GM18873 (cell line): ENCODE results near the gene TANGO2.

Source experiments
- ATAC-seq: cut with Tn5 transposase; IDR thresholded peaks from one replicate; pipeline ENCODE4 v1.9.1; 2021; ENCODE audit warnings: mild to moderate bottlenecking, moderate library complexity, moderate number of reproducible peaks; ENCODE audit not compliant: unreplicated experiment, low FRiP score

The TANGO2 gene

DNA sequence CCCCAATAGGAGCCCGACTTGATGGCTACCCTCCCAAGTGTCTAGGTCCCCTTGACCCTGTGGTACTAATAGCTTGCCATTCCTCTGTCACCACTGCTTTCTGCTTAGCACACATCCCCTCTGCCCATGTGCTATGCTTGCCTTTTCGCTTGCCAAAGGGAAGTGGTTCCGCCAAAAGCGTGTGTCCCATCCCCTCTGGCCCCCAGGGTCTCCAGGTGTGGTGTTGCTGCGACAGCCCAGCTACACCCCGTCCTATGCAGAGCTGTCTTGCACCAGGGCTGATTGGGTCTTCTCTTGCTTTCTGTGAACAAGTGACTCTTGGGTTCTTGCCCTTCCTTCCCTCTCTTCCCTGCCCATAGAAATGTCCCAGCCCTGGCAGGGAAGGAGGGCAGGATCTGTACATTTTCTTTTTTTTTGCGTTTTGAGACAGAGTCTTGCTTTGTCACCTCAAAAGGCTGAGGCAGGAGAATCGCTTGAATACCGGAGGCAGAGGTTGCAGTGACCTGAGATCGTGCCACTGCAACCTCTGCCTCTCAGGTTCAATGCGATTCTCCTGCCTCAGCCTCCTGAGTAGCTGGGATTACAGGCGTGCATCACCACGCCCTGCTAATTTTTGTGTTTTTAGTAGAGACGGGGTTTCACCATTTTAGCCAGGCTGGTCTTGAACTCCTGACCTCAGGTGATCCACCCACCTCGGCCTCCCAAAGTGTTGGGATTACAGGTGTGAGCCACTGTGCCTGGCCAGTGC is 3.9 kb downstream of the TANGO2 start:
- no peak for ATAC-seq

DNA sequence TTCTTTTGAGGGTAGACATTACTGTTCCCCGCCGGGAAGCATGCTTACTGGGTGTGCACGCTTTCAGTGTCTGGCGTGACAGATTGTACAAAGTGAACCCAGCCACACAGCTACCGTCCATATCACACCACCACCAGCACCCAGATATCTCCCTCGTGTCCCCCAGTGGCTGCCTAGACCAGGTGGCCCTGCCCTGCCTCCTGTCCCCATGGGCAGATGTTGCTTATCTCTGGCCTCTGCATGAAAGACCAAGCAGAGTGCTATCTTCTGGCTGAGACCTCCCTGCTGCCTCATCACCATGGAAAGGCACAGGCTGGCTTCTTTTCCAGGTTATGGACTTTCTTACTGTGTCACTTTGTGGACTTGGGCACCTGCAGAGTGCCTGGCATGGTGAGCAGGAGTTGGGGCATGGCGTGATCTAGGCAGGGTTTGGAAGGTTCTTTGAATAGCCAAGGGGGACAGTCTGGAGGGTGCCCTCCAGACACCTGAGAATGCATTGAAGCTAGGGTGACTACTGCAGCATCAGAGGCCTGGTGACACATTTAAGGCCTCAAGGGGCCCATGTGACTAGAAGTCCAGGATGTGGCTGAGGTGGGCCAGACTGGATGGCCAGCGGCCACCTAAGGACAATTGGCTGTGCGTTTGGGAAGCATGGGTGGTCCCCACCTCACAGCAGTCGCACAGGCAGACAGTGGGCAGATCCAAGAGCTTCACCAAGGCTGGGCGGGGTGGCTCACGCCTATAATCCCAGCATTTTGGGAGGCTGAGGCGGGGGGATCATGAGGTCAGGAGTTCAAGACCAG is 4.7 kb downstream of the TANGO2 start:
- no peak for ATAC-seq

DNA sequence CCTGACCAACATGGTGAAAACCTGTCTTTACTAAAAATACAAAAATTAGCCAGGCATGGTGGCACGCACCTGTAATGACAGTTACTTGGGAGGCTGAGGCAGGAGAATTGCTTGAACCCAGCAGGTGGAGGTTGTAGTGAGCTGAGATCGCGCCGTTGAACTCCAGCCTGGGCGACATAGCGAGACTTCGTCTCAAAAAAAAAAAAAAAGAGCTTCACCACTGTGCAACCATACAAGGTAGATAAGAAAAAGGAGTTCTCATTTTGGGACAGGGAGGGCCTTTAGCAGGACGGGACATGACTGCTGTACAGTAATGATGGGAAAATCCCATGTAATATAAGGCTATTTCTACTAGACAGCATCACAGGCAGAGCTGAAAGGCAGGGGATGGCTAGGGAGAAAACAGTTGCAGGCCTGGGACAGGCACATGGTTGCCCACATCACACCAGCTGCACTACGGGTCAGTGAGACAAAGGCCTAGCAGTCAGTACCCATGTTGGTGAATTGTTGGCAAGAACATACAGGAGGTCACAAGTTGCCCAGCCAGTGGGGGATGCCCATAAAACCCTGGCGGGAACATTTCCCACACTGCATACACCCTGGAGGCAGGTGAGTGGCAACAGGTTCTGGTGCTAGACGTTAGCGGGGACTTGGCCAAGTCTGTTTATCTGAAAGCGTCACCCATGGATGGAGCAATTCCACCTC is 5.4 kb downstream of the TANGO2 start:
- no peak for ATAC-seq

DNA sequence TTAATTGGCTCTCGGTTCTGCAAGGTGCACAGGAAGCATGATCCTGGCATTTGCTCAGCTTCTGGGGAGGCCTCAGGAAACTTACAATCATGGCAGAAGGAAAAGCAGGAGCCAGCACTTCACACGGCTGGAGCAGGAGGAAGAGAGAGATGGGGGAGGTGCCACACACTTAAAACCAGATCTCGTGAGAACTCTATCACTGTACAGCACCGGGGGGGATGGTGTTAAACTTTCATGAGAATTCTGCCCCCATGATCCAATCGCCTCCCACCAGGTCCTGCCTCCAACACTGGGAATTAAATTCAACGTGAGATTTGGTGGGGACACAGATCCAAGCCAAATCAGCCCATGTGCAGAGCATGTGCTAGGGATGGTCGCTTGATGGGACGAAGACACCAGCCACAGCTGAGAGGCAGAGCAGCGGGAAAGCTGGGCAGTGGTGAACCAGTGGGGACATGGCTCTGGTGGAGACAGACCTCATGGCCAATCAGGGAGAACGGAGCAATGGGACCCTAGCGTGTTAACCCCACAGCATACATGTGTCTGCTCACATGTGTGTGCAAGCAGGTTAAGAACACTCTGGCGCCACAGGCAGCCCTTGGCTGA is 6.2 kb downstream of the TANGO2 start:
- no peak for ATAC-seq

DNA sequence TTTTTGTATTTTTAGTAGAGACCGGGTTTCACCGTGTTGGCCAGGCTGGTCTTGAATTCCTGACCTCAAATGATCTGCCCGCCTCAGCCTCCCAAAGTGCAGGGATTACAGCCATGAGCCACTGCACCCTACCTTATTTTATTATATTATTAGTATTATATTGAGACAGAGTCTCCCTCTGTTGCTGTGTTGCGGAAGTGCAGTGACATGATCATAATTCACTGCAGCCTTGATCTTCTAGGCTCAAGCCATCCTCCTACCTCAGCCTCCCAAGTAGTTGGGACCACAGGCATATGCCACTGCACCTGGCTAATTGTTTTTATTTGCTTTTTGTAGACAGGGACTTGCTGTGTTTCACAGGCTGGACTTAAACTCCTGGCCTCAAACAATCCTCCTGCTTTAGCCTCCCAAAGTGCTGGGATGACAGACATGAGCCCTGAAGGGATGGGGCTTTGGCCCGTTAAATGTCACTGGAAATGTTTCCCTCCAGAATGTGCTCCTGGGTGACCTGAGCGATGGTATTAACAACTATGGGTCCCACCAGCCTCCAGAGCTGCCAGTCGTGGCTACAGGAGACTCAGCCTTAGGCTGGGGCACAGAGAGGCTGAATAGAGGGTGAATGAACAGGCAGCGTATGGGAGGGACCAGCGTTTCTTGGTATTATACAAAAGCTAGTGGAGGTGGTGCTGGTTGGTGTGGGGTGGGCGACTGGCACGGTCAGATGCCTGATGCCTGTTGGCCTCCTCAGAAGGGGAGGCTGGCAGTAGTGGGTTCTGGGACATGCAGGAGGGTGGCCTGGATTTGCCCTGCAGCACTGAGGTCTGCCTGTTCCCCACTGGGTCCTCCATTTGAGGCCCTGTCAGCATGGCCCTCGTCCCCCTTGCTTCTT is 7.3 kb downstream of the TANGO2 start:
- ATAC-seq = no peak

DNA sequence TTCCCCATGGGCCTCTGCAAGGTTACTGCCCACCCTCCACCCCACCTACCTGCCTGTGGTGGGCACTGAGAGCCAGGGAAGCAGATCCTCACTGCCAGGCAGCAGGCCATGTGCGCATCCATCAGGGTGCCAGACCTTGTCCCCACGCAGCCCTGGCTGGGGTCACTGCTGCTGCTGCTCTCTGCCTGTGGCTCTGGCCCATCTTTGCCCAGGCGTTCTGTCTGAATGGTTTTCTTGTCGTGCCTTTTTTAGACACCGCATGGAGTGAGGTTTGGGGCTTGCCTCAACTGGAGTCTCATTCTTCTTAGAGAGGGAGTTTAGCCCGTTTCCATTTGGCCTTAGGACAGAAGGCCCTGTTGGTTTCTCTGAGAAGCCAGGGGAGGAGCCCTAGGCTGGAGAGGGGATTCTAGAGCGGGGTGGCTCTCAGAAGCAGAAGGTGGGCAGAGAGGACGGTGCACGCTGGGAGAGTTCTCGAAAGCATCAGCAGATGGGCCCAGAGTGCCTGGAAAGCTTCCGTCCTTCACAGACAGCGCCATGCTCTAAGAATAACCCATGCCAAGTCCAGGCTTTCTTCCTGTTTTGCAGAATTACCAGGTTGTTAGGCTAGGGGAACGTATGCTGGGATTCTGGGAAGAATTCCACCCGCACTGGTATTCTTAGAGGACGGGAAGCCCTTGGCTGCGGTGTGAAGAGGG is 8.1 kb downstream of the TANGO2 start:
- ATAC-seq = no peak

DNA sequence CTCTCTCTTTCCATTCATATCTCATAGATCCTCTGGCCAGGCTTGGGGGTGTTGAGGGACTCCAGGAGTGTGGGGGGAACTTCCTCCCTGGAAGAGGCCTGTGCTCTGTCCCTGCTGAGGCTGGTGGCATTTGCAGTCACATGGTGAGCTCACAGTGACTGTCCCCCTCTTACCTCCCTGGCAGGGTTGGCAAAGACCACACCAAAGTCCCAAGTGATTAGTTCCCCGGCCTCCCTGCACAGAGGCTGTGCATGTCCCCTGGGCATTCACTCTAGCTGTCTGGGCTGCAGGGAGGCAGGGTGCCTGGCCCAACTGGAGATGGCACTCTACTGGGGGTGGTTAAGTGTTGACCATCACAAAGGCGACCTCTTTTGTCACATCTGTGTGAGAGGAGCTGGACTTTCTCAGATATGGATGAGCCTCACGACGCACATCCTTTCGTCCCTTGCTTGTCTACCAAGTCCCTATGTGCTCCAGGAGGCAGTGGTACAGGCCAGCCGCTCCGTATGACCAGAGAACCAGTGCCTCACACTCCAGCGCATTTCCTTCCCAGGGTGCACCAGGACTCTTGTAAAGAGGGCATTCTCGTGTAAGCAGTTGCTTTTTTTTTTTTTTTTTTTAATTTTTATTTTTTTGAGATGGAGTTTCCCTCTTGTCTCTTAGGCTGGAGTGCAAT is 8.8 kb downstream of the TANGO2 start:
- no peak for ATAC-seq

DNA sequence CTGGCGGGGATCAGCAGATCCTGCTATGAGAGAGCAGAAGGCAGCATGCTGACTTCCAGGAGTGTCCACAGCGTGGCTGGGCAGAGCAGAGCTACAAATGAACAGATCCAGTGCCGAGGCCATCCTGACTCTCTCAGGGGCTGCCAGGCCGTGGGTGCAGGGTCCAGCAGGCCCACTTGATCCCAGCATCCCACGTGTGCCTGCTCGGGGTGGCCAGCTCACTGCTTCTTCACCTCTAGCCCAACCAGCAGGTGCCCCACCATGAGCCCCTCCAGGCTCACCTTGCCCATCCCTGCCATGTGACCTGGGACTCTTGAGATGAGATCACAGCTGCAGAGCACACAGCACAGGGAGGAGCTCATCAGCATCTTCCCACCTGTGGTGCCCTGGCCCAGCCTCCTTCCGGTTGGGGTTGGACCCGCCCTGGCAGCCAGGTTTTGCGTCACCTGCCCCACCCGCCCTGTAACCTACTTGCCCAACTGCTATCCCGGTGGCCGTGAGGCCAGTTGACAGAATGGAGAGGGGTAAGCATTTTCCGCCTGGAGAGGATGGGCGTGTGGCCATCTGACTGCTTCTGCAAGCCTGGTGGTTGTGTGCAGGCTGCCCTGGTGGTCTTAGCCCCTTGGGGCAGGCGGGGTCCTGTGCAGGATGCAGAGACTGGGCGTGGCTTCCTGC is 11.0 kb downstream of the TANGO2 start:
- ATAC-seq = no peak

DNA sequence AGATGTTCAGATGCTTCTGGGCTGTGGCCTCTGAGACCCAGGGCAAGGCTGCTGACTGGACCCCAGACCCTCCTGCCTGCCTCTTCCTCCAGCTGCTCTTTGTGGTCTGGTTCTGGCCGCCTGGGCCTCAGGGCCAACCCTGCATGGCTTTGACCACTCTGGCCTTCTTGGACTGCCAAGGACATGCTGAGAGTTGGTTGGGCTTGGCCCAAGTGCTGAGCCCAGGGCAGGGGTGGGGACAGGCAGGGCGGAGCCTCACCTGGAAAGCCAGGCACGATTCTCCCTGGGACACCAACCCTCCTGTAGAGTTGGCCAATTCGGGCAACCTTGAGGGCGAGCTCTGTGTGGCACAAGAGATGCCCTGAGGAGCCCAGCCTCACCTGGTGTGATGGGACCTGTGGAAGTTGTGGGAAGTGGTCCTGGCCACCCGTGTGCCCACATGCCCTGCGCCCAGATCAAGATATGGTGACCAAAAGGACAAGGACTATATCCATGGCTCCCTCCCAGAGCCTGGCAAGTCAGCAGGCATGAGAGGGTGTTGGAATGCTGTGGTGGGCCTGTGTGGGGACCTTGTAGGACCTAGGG is 11.6 kb downstream of the TANGO2 start:
- ATAC-seq = no peak

DNA sequence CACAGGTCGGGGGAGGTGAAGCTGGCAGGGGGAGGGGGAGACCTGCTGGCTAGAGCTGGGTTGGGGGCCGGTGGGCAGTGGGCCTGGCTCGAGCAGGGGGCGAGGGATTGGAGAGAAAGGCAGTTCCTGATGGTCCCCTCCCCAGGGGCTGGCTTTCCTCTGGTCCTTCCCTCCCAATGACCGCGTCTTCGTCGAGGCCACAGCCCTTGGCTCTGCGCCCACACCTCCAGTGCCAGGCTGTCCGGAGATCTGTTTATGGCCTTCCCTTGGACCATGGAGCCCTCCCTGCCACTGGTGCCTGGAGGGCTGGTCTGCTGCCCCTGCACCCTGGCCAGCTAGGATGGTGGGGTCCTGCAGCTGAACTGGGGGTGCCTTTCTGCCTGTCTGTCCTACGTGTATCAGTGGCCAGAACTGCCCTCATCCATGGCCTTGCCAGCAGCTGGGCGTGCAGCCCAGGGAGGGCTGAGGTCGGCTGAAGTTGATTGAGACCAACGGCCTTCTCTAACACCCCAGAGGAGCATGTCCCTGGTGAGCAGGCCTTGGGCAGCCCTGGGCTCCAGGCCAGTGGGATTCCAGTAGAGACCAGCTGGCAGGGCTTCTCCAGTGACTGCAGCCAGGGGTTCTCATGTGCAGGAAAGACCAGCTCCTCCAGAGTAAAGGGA is 12.3 kb downstream of the TANGO2 start:
- no peak for ATAC-seq

DNA sequence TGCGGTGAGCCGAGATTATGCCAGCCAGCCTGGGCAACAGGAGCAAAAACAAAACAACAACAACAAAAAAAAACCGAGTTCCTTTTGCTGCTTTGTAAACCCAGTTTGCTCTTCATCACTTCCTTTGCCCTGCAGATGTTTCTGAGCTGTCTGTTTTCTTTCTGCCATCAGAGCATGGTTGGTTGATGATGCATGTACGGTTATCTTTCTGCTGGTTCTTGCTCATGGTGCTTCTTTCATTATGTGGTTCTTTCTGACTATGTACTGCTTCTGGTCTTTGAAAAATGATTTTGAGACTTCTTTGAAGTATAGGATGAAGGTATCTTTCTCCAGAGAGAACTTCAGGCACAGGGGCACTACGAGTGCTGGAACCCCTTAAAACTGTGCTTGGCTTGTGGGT is 13.2 kb downstream of the TANGO2 start:
- no peak for ATAC-seq

DNA sequence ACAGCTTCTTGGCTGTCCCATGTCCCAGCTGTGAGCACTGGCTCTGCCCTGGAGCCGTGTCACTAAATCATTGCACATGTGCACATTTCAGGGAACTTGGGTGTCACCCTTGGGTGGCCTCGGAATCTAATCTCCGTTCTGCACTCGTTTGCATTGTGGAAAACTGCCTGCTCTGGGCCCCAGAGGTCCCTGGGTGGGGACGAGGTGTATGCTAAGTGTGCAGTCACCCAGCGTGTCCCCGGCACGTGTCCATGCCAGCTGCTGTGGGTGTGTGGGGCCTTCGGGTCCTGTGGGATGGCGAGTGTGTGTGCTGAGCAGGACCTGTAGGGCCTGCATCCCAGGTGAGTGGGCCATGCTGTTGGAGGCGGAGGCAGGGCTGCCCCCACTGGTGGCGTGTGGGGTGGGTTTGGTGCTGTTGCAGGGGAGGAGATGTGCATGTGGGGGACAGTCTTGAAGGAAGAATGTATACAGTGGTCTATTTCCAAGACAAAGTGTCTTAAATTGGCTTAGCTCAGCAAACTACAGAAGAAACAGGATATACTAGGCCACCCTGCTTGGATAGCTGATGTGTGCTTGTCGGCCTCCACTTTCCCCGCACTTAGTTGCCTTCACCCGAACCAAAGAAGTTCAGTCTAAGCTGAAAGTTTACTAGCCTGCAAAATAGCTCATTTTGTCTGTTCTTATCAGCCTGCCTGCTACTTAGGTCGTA is 14.6 kb downstream of the TANGO2 start:
- no peak for ATAC-seq

DNA sequence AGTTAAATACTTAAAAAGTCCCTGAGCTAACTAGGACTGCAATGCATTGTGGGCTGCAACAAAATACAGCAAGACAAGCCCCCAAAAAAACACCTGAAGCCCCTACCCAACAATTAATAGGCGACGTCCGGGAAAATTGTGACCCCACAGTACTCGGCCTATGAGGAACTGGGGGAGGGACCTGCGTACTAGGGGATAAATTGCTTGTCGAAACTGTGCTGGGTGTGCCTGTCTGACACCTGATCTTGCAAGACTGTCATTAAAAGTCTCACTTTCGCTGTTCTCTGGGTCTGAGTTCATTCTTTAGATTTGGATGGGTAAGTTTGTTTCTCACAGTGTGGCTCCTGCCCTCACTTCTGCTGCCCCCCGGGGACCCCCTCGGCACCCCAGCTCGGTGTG is 15.2 kb downstream of the TANGO2 start:
- ATAC-seq = no peak

DNA sequence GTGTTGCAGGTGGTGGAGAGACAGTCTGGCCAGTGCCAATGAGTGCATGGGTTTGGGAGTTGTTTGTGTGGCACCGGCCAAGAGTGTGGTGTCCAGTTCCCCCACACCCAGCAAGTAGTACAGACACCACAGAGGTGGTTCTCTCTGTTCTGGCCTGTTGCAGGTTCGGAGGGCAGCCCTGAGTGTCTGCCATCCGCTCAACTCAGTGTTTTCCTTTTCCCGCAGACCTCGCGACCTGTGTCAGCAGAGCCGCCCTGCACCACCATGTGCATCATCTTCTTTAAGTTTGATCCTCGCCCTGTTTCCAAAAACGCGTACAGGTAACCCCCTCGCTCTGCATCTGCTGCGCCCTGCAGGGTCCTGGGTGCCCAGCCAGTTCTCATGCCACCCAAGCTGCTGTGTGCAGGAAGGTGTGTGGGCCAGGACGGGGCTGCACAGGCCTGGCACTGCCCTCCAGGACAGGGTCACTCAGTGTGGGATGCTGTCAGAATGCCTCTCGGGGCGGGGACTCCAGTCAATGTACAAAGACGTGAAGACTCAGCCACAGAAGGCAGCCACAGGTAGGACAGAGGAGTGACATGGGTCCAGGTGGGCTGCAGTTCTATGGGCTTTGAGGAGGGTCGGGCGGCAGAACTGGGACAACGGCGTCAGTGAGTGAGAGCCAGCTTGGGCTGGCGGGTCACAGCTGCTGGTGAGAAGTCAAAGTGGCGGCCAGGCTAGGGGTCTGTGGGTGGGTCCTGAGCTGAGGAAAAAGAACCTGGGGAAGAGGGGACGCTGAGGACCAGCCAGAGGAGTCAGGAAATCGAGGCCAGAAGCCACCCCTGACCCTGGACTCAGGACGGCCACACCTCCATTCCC is 15.9 kb downstream of the TANGO2 start:
- ATAC-seq = no peak

DNA sequence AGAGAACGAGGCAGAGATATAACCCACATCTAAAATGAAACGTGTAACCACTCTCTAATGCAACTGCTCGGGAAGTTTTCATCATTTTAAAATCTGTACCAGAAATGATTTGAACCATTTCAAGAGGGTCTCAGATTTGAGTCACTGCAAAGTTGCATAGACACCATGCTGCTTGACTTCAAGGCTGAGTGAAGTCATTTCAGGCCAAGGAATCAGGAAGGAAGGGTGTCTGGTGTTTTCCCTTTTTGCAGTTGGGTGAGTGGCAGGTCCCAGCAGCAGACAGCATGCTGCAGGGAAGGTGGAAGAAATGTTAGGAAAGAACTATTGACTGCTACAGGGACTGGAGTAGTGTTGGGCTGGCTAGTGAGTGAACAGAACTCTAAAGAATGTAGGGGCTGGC is 16.5 kb downstream of the TANGO2 start:
- ATAC-seq = no peak

DNA sequence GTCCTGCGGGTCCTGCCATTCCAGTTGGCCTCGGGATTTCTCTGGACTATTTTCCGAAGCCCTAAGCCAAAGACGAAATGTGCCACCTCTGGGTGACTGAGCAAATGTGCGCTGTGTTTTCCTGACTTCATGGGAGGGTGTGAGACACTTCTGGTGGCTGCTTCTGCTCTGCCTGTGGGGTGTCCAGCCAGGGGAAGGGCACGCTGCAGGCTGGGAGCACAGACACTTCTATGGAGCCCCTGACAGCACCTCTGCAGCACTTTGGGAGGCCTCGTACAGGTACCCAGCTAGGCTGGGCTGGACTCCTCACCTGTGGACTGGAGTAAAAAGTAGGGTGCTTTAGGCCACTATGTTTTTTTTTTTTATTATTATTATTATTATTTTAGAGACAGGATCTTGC is 17.7 kb downstream of the TANGO2 start:
- ATAC-seq = no peak
